NOMO-1 (cell line): Measurements from ENCODE around the gene KLK8.
"Not testable (repeated sequence)": the region's sequence is repeated elsewhere in the genome, so short reads cannot be mapped to it uniquely, and the experiment has no call there.

Experiments
- DNase-seq, 2 experiments: peaks; one replicate each; lab custom pipeline; 2025; ENCODE audit not compliant: unreplicated experiment in 2 of 2; lab: John Stamatoyannopoulos, UW

KLK8 gene

GRCh38 chr19:50984416-50984815 is 17.0 kb downstream of the KLK8 start:
- DNase-seq, result not testable (repeated sequence)

- DNase-seq, result no peak
These were observed 17.6 kb downstream of the KLK8 start, which contains the start of gene KLK7 for GRCh38 chr19:50983625-50984292. TSS of gene KLK7 (minus strand) at chr19:50983917. CDS start at chr19:50982399, 1,518 bp downstream.

GRCh38 chr19:50982186-50982585 is 19.2 kb downstream of the KLK8 start:
- DNase-seq, result no peak

- DNase-seq, result no peak
These were observed 19.7 kb downstream of the KLK8 start for GRCh38 chr19:50981587-50982146.

GRCh38 chr19:50980208-50980607 is 21.2 kb downstream of the KLK8 start:
- DNase-seq, result no peak

- DNase-seq, result no peak
These were observed 21.6 kb downstream of the KLK8 start for GRCh38 chr19:50979758-50980157.

GRCh38 chr19:50978772-50979390 is 22.5 kb downstream of the KLK8 start:
- DNase-seq, result no peak

- DNase-seq, result no peak
These were observed 23.8 kb downstream of the KLK8 start for GRCh38 chr19:50977626-50978025.

GRCh38 chr19:50975766-50976165 is 25.6 kb downstream of the KLK8 start:
- DNase-seq, result no peak

GRCh38 chr19:50974702-50975556 is 26.5 kb downstream of the KLK8 start:
- DNase-seq, result no peak

- DNase-seq, result no peak
These were observed 28.5 kb downstream of the KLK8 start for GRCh38 chr19:50972795-50973376.

GRCh38 chr19:50969810-50970209 is 31.6 kb downstream of the KLK8 start:
- not testable (repeated sequence) for DNase-seq

- no peak for DNase-seq
These were observed 32.0 kb downstream of the KLK8 start, which contains the start of gene KLK6 for GRCh38 chr19:50969413-50969760. TSS of gene KLK6 (minus strand) at chr19:50969591. CDS start at chr19:50968104, 1,487 bp downstream.

GRCh38 chr19:50968716-50969412 is 32.5 kb downstream of the KLK8 start:
- DNase-seq, result no peak

GRCh38 chr19:50967929-50968715 is 33.3 kb downstream of the KLK8 start:
- no peak for DNase-seq

- DNase-seq, result no peak
These were observed 37.1 kb downstream of the KLK8 start for GRCh38 chr19:50964266-50964665.

GRCh38 chr19:50963381-50963780 is 38.0 kb downstream of the KLK8 start:
- no peak for DNase-seq

GRCh38 chr19:50962245-50962644 is 39.2 kb downstream of the KLK8 start:
- DNase-seq, result no peak

- no peak for DNase-seq
These were observed 41.5 kb downstream of the KLK8 start for GRCh38 chr19:50959731-50960500.
